Astrocyte of the cerebellum (primary cell): Measurements from ENCODE around the gene CFAP68.
"Not testable (repeated sequence)": the region's sequence is repeated elsewhere in the genome, so short reads cannot be mapped to it uniquely, and the experiment has no call there.

Experiments used
- DNase-seq: peaks from one replicate; pipeline ENCODE4 v3.0.0-alpha.2; 2011; ENCODE audit warnings: low read depth
- H3K4me3 ChIP-seq: 2 replicates; pipeline ENCODE4 v1.5.1; 2011; ENCODE audit warnings: mild to moderate bottlenecking, low read depth, low read length, moderate library complexity
- in situ Hi-C: cut with HindIII; loops from 2 replicates; pipeline ENCODE4 v1.10.0; 2017; ENCODE audit warnings: low sequenced_read_pairs
- TF ChIP-seq, protein P1 (sequence below): IDR thresholded peaks from 2 replicates; pipeline ENCODE4 v1.5.1; 2012; ENCODE audit warnings: low read length, low read depth, moderate library complexity, mild to moderate bottlenecking; ENCODE audit errors: missing control alignments

CFAP68 gene

DNA sequence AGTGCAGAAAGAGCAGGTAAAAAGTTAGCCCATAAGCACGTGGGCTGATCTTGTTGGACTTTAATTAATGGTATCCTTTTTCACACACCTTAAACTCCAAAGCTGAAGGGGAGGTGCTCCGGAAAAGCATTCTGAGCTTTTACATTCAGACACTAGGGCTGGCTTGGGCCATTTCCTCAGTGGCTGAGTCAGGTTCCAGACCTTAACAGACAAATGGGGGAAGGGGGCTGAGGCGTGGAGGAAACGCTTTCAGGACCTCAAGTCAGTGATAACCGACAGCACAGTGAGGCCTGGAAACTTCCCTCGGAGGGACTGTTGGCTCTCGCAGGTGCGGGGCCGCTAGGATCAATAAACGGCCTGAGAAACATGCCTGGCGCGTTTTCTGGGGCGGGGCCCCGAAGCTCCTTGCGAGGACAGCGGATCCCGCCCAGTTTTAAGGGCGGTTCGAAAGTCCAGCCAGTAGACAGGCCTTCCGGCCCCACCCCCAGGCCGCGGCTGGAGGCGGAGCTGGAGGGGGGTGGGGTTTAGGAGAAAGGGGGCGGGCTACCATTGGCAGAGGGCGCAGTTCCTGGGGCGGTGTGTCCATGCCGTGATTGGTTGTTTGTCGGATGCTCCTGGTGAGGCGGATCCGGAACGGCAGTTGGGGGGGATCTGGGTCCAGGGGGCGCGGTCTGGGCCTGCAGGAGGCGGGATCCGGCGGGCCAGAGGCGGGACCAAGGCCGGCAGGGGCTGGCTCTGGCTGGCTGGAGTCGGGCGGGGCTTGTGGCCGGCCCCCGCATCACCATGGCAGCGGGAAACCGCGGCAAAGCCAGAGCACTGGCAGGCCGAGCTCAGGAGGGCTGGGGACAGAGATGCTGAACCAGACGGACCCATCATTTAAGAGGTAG is 47.4 kb downstream of the CFAP68 start:
- DNase-seq: peak; percentile 92
- peak overlapping the region; percentile 39 for H3K4me3 ChIP-seq
- in situ Hi-C loops: no loop called here
- TF ChIP-seq, protein P1, sequence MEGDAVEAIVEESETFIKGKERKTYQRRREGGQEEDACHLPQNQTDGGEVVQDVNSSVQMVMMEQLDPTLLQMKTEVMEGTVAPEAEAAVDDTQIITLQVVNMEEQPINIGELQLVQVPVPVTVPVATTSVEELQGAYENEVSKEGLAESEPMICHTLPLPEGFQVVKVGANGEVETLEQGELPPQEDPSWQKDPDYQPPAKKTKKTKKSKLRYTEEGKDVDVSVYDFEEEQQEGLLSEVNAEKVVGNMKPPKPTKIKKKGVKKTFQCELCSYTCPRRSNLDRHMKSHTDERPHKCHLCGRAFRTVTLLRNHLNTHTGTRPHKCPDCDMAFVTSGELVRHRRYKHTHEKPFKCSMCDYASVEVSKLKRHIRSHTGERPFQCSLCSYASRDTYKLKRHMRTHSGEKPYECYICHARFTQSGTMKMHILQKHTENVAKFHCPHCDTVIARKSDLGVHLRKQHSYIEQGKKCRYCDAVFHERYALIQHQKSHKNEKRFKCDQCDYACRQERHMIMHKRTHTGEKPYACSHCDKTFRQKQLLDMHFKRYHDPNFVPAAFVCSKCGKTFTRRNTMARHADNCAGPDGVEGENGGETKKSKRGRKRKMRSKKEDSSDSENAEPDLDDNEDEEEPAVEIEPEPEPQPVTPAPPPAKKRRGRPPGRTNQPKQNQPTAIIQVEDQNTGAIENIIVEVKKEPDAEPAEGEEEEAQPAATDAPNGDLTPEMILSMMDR: no peak

DNA sequence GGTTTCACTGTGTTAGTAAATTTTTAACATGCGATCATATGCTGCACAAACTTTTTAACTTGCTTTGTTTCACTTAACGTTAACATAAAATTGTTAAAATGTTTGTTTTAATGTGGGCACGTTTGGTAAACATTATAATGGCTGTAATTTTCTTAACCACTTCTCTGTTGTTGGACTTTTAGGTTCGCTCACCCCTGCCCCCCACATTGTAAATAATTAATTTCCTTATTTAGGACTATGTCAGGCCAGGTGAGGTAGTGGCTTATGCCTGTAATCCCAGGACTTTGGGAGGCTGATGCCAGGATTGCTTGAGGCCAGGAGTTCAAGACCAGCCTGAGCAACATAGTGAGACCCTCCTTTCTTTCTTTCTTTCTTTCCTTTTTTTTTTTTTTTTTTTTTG is 51.1 kb downstream of the CFAP68 start:
- TF ChIP-seq, protein P1: no peak
- in situ Hi-C loops: no loop called here
- no peak for DNase-seq
- H3K4me3 ChIP-seq: no peak overlapping the region

DNA sequence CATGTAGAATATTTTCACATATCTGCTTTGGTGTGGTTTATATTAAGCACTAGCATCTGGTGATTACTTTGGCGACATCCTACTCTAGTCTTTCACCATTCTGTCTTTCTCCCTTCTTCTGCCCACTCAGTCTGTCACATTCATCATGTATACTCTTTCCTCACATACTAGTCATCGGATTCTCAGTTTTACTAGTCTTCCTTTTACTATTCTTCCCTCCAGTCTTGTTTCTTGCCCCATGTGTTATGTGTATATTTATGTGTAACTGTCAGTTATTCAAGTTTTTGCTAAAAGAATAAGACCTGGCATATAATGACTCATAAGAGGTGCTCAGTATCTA is 53.2 kb downstream of the CFAP68 start:
- no peak overlapping the region for H3K4me3 ChIP-seq
- DNase-seq: no peak
- in situ Hi-C loops: no loop called here
- TF ChIP-seq, protein P1: no peak

DNA sequence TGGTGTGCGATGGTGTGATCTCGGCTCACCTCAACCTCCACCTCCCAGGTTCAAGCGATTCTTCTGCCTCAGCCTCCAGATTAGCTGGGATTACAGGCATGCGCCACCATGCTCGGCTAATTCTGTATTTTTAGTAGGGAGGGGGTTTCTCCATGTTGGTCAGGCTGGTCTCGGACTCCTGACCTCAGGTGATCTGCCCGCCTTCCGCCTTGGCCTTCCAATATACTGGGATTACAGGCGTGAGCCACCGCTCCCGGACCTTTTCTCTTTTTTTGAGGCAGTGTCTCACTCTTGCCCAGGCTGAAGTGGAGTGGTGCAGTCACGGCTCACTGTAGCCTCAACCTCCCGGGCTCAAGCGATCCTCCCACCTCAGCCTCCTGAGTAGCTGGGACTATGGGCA is 53.8 kb downstream of the CFAP68 start:
- DNase-seq, in situ Hi-C loops, H3K4me3 ChIP-seq: not testable (repeated sequence)

DNA sequence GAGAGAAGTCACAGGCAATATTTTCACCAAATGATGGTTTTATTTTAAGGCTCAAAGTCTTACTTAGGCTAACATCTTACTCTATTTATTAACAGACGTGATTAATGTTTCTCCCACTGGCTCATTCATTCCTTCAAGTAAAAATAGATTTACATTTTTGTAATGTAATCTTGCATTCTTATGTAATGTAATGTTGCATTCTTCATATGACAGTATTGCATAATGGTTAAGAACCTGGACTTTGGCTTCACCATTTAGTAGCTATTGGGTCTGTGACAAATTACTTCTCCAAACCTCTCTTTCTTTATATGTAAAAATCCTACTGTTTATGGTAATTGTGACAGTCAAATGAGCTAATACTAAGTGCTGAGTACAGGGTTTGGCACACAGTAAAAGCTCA is 54.5 kb downstream of the CFAP68 start:
- TF ChIP-seq, protein P1: no peak
- no peak for DNase-seq
- no peak overlapping the region for H3K4me3 ChIP-seq
- in situ Hi-C loops: no loop called here

DNA sequence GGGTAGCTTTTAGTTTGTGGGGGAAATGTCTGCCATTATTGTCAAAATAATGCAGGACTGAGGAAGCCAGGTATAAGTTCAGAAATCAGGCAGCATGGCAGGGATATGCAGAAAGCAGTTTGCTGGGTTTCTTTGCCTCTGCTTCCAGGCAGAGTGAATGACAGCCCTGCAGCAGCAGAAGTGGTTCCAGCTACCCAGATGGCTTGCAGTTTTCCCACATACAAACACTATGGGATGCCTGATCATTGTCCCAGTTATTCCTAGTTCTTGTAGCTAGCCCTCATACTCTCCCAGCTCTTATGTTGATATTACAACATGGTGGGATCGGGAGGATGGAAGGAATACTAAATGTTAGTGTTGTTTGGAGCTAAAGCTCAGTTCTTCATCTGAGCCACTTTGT is 55.0 kb downstream of the CFAP68 start:
- DNase-seq: no peak
- in situ Hi-C loops: no loop called here
- H3K4me3 ChIP-seq: no peak overlapping the region
- TF ChIP-seq, protein P1: no peak
